Stimulated activated naive B cell treated with anti-CD40 and anti-IgM and Interleukin-4, amounts not matched to agents 10 μg/mL and 1 μg/mL and 100 μg/mL, for 72 hours (primary cell): Measurements from ENCODE around the gene PSAP.

ENCODE experiments used
- ATAC-seq, 2 donors: fragments of 150-1000 bp; cut with Tn5 transposase; replicated peaks; 2 replicates each; pipeline ENCODE4 v1.10.0; 2021; ENCODE audit warnings: moderate library complexity in 1 of 2
- DNase-seq: peaks from one replicate; pipeline ENCODE4 v3.0.0; 2021
- H3K27ac Mint-ChIP-seq: one replicate; pipeline ENCODE4 v1.8.0; 2022; ENCODE audit warnings: mild to moderate bottlenecking, mixed read lengths
- H3K27me3 Mint-ChIP-seq, 2 donors: one replicate each; pipeline ENCODE4 v1.8.0; 2022; ENCODE audit warnings: mixed read lengths in 2 of 2
- H3K36me3 Mint-ChIP-seq, 2 donors: one replicate each; pipeline ENCODE4 v1.8.0; 2022; ENCODE audit warnings: mixed read lengths in 2 of 2, mild to moderate bottlenecking in 1 of 2
- H3K4me1 Mint-ChIP-seq, 2 donors: one replicate each; pipeline ENCODE4 v1.8.0; 2022; ENCODE audit warnings: mixed read lengths in 2 of 2, mild to moderate bottlenecking in 1 of 2
- H3K4me3 Mint-ChIP-seq, 2 donors: one replicate each; pipeline ENCODE4 v1.8.0; 2022; ENCODE audit warnings: mild to moderate bottlenecking in 2 of 2, mixed read lengths in 2 of 2, moderate library complexity in 1 of 2
- H3K9me3 Mint-ChIP-seq, 2 donors: one replicate each; pipeline ENCODE4 v1.8.0; 2022; ENCODE audit warnings: mixed read lengths in 2 of 2, mild to moderate bottlenecking in 1 of 2

Gene PSAP

DNA sequence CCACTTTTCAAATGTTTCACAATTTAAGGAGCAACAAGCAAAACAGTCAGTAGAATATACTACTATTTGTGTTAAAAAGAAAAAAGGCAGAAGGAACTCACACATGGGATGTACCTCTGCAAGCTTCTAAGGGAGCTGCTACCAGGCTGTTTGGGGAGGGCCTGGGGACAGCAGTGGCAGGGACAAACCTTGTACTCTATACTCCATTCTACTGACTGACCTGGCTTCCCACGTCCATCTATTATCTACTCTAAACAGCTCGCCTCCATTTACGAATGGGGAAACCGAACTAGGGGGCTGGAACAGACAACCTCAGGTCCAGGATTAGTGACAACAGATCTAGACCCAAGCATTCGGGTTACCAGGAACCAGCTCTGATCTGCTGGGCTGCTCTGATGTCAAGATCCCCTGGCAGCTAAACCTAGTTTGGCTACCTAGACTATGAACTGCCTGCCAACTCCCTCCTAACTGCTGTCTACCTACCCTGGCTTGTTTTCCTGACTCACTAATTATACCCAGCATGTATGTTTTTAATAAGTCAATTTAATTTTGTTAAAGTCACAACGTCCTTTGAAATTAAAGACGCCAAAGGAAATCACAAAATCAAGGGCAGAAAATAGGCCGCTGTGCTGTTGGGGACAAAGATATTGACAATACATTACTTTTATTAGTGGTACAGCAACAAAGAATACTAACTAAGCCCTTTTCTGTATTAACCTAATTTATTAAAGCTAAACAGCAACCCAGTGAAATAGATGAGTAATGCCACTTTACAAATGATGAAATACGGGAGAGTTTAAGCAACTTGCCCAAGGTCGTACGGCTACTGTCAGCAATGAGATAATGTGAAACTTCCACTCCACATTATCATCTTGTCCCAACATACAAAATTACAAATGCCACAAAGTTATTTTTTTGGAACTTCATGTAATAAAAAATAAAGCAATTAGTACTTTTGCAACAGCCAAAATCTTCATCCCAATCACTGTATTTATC is 5.3 kb downstream of the PSAP start:
- no peak for ATAC-seq
- Mint-ChIP-seq H3K27ac (no peak overlapping the region), H3K36me3 (peaks cover 3 to 23% of the 10 kb centered on the region in 2 donors), H3K9me3 (no peaks in the 10 kb centered on the region), H3K4me1 (peaks cover 34 to 76% of the 10 kb centered on the region in 2 donors), H3K4me3 (no peak overlapping the region), H3K27me3 (no peaks in the 10 kb centered on the region)
- no peak for DNase-seq

DNA sequence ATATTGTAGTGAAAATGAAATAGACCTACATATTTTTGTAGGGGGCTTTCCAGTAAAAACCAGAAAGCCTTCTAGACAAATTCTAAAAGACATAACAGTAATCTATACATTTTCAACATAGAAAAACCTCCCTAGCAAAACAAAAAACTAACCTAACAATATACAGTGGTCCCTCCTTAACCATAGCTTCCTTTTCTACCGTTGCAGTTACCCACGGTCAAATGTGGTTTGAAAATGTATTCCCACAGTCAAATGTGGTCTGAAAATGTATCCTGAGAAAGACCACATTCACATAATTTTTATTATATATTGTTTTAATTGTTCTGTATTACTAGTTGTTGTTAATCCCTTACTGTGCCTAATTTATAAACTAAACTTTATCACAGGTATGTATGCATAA is 6.4 kb downstream of the PSAP start:
- no peaks in the 10 kb centered on the region for H3K27me3 Mint-ChIP-seq
- peaks cover 34 to 76% of the 10 kb centered on the region in 2 donors for H3K4me1 Mint-ChIP-seq
- H3K27ac Mint-ChIP-seq: no peak overlapping the region
- no peak overlapping the region for H3K4me3 Mint-ChIP-seq
- ATAC-seq: no peak
- DNase-seq: no peak
- H3K36me3 Mint-ChIP-seq: peaks cover 3 to 20% of the 10 kb centered on the region in 2 donors
- no peaks in the 10 kb centered on the region for H3K9me3 Mint-ChIP-seq

DNA sequence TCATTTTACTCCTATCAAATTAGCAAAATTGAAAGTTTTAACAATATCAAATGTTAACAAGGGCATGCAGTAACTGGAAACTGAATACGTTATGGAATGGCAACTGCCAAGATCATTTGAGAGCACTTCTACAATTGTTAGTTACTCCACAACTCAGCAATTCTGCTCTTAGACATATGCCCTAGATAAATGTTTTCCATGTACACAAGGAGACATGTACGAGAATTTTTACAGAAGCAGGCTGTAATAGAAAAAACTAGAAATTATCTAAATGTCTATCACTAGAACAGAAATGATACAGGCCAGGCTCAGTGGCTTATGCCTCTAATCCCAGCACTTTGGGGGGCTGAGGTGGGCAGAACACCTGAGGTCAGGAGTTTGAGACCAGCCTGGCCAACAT is 7.0 kb downstream of the PSAP start:
- Mint-ChIP-seq H3K27me3 (no peaks in the 10 kb centered on the region), H3K9me3 (no peaks in the 10 kb centered on the region), H3K36me3 (peaks cover 3 to 20% of the 10 kb centered on the region in 2 donors), H3K4me3 (no peak overlapping the region), H3K4me1 (peaks cover 34 to 81% of the 10 kb centered on the region in 2 donors), H3K27ac (no peak overlapping the region)
- ATAC-seq: no peak
- no peak for DNase-seq

GRCh38 chr10:71842856-71843686 is 8.0 kb downstream of the PSAP start:
- Mint-ChIP-seq H3K27ac (peak overlapping the region; percentile 26), H3K36me3 (peaks cover 8 to 24% of the 10 kb centered on the region in 2 donors), H3K9me3 (no peaks in the 10 kb centered on the region), H3K4me1 (peaks cover 38 to 81% of the 10 kb centered on the region in 2 donors), H3K27me3 (no peaks in the 10 kb centered on the region), H3K4me3 (no peak overlapping the region)
- DNase-seq (no peak), ATAC-seq (no peak)

DNA sequence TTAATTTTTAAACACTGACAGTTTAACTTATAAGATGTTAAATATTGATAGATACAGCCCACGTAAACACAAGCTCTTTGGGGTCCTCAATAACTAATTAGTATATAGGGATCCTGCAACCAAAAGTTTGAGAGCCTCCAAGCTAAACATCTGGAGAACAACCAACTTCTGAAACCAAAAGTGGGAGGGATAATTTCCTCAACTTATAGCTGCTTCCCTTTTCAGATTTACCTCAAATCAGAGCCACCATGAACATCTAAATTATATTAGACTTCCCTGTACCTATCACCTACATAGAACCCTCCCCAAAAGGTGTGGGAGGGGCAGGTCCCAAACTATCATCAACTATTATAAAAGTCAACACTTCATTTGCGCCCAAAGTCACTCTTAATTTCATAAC is 8.6 kb downstream of the PSAP start:
- Mint-ChIP-seq H3K4me3 (no peak overlapping the region), H3K9me3 (no peaks in the 10 kb centered on the region)
- ATAC-seq: no peak

DNA sequence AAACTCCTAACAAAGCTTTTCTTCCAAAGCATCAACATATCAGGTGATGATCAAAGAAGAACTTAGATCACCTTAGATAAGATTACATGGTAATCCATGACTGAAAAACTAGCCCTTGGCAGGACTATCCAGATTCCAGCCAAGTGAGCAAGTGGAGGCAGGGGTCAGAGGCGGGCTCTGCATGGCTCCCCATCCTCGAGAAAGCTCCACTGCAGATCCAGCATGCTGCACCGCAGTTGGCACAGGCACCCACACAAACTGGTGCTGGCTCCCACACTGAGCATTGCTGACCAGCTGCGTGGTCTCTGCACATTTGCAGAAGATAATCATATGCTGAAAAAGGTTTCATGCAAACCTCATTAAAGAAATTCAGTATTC is 10.1 kb downstream of the PSAP start:
- Mint-ChIP-seq H3K36me3 (peaks cover 14 to 33% of the 10 kb centered on the region in 2 donors), H3K27me3 (no peaks in the 10 kb centered on the region), H3K9me3 (no peaks in the 10 kb centered on the region), H3K27ac (no peak overlapping the region), H3K4me3 (no peak overlapping the region), H3K4me1 (peaks cover 49 to 89% of the 10 kb centered on the region in 2 donors)
- ATAC-seq (no peak), DNase-seq (no peak)

More for the DNA sequence above, 8.6 kb downstream of the PSAP start:
- no peak for DNase-seq
- H3K4me1 Mint-ChIP-seq: peaks cover 40 to 81% of the 10 kb centered on the region in 2 donors
- H3K27ac Mint-ChIP-seq: no peak overlapping the region
- no peaks in the 10 kb centered on the region for H3K27me3 Mint-ChIP-seq
- H3K36me3 Mint-ChIP-seq: peaks cover 12 to 28% of the 10 kb centered on the region in 2 donors

DNA sequence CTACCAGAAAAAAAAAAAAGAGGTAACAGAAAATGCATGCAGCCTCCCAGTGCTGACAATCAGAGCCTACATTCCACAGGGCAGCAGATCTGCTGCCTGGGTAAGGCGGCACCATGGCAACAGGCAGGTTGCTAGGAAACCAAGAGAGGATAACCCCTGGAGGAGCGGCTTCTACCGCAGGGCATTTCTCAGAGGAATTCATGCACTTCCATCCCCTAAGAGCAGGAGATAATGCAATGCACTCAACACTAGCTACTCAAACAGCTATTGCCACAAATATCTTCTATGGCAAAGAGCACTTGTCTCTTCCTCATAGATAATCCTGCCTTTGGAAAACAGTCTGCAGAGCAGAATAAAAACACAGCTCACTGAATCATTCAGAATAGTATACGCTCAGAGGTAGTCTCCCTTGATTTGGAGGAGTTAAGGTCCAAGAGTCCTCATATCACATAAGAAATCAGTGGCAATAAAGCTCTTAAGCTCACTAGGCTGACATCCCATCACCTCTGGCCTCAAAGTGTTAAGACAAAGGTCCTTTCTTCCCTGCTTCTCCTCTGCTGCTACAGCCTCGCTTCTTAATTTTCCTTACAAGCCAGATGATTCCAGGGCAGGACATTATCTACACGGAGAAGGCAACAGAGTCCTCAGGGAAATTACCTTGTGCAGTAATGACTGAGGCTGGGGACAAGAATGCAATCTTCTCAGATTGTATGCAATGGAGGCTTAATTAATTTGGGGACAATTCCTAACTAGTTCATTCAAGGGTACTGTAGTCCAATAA is 10.7 kb downstream of the PSAP start:
- ATAC-seq (no peak), DNase-seq (no peak)
- Mint-ChIP-seq H3K27ac (no peak overlapping the region), H3K36me3 (peaks cover 14 to 33% of the 10 kb centered on the region in 2 donors), H3K27me3 (no peaks in the 10 kb centered on the region), H3K4me3 (no peak overlapping the region), H3K9me3 (no peaks in the 10 kb centered on the region), H3K4me1 (peaks cover 51 to 89% of the 10 kb centered on the region in 2 donors)

DNA sequence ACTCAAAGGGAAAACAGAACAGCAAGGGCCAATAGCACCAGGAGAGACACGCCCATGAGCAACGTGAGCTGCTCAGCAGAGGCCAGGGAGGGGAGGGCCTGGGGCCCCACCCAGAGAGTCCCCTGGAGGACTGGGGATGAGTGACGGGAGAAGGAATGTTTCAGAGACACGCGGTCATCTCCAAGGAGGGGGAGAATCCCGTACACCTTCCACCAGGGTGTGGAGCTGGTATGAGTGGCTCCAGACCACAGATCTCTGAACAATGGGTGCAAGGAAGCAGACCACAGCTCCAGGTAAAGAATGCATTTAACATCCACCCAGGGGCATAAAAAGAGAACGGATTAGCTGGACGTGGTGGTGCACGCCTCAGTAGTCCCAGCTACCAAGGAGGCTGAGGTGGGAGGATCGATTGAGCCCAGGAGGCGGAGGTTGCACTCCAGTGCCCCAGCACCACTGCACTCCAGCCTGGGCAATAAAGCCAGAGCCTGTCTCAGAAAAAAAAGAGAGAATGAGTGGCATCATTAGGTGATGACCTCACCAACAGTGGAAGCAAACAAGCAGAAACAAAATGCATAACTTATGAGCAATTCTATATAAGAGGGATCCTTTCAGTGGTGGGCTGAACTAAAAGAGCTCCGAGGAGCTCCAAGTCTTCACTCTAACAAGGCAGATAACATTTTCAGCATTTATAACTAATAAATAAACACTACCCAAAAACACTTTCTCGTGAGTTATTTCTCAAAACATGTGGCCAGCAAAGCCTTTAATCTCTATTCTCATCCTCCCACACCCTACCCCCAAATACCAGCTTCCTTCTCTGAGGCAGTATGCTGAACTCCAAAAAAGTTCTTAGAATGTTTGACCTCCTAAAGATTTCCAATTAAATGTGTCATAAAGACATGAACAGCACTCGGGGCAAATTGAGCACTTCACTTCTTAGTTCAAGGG is 12.5 kb downstream of the PSAP start:
- Mint-ChIP-seq H3K4me1 (peaks cover 54 to 94% of the 10 kb centered on the region in 2 donors), H3K9me3 (no peaks in the 10 kb centered on the region), H3K27me3 (no peaks in the 10 kb centered on the region), H3K36me3 (peaks cover 19 to 35% of the 10 kb centered on the region in 2 donors), H3K27ac (peak overlapping the region; percentile 27), H3K4me3 (peak overlapping the region; percentile 23 to 34)
- peak in 1 of 2 donors; percentile 5 for ATAC-seq
- DNase-seq: no peak

GRCh38 chr10:71837098-71837827 is 13.8 kb downstream of the PSAP start:
- no peak for ATAC-seq
- DNase-seq: no peak
- Mint-ChIP-seq H3K27me3 (no peaks in the 10 kb centered on the region), H3K36me3 (peaks cover 29 to 39% of the 10 kb centered on the region in 2 donors), H3K4me3 (peak overlapping the region; percentile 28 to 82), H3K9me3 (no peaks in the 10 kb centered on the region), H3K27ac (peak overlapping the region; percentile 95), H3K4me1 (peaks cover 51 to 93% of the 10 kb centered on the region in 2 donors)

GRCh38 chr10:71836596-71836974 is 14.5 kb downstream of the PSAP start:
- peak overlapping the region; percentile 74 to 82 for H3K4me3 Mint-ChIP-seq
- DNase-seq (no peak), ATAC-seq (peak; percentile 20 to 34)
- no peaks in the 10 kb centered on the region for H3K27me3 Mint-ChIP-seq
- H3K4me1 Mint-ChIP-seq: peaks cover 53 to 92% of the 10 kb centered on the region in 2 donors
- H3K27ac Mint-ChIP-seq: peak overlapping the region; percentile 95
- peaks cover 35 to 44% of the 10 kb centered on the region in 2 donors for H3K36me3 Mint-ChIP-seq
- H3K9me3 Mint-ChIP-seq: no peaks in the 10 kb centered on the region

- peak; percentile 93 for DNase-seq
- Mint-ChIP-seq H3K27me3 (no peaks in the 10 kb centered on the region), H3K4me3 (peak overlapping the region; percentile 74 to 82), H3K36me3 (peaks cover 39 to 48% of the 10 kb centered on the region in 2 donors), H3K9me3 (no peaks in the 10 kb centered on the region), H3K4me1 (peaks cover 54 to 87% of the 10 kb centered on the region in 2 donors), H3K27ac (peak overlapping the region; percentile 95)
- peak; percentile 96 to 98 for ATAC-seq
Observed at GRCh38 chr10:71835671-71836595, 15.1 kb downstream of the PSAP start.

- H3K27me3 Mint-ChIP-seq: no peaks in the 10 kb centered on the region
Observed at GRCh38 chr10:71834343-71834674, 16.7 kb downstream of the PSAP start.

More at GRCh38 chr10:71834343-71834674, 16.7 kb downstream of the PSAP start:
- H3K36me3 Mint-ChIP-seq: peaks cover 54 to 62% of the 10 kb centered on the region in 2 donors
- no peak overlapping the region for H3K4me3 Mint-ChIP-seq
- peaks cover 5% of the 10 kb centered on the region in 2 donors for H3K9me3 Mint-ChIP-seq
- ATAC-seq (no peak), DNase-seq (no peak)
- H3K27ac Mint-ChIP-seq: no peak overlapping the region
- peaks cover 50 to 82% of the 10 kb centered on the region in 2 donors for H3K4me1 Mint-ChIP-seq
